Measurements from ENCODE around the gene GABRR1.
"Not testable (repeated sequence)": the region's sequence is repeated elsewhere in the genome, so short reads cannot be mapped to it uniquely, and the experiment has no call there.

GABRR1 gene

GRCh38 chr6:89134723-89135122 is 82.4 kb downstream of the GABRR1 start:
- no peak overlapping the region for H3K4me3 ChIP-seq (ENCODE audit: low read depth, low read length)
- in situ Hi-C loops (cut with HindIII; ENCODE audit: low pct_ligation_motif_present, low sequenced_read_pairs): no loop called here
- no peak overlapping the region for H3K27ac ChIP-seq
- no peak for TF ChIP-seq CTCF (IDR thresholded peaks at IDR 0.05; ENCODE audit: low read depth, low read length, missing control alignments)
- no peaks in the 10 kb centered on the region for H3K27me3 ChIP-seq (replicated peaks)
- no peak for DNase-seq
- no peaks in the 10 kb centered on the region for H3K36me3 ChIP-seq (replicated peaks)

GRCh38 chr6:89133981-89134380 is 83.2 kb downstream of the GABRR1 start:
- in situ Hi-C loops (cut with HindIII; ENCODE audit: low pct_ligation_motif_present, low sequenced_read_pairs): no loop called here
- TF ChIP-seq CTCF (IDR thresholded peaks at IDR 0.05; ENCODE audit: low read depth, low read length, missing control alignments): no peak
- no peaks in the 10 kb centered on the region for H3K27me3 ChIP-seq (replicated peaks)
- no peak overlapping the region for H3K27ac ChIP-seq
- no peak overlapping the region for H3K4me3 ChIP-seq (ENCODE audit: low read depth, low read length)
- DNase-seq: no peak
- H3K36me3 ChIP-seq (replicated peaks): no peaks in the 10 kb centered on the region

GRCh38 chr6:89132057-89132456 is 85.1 kb downstream of the GABRR1 start:
- Histone ChIP-seq H3K4me3 (ENCODE audit: low read depth, low read length) (no peak overlapping the region), H3K27me3 (replicated peaks) (no peaks in the 10 kb centered on the region), H3K27ac (no peak overlapping the region), H3K36me3 (replicated peaks) (no peaks in the 10 kb centered on the region)
- TF ChIP-seq CTCF (IDR thresholded peaks at IDR 0.05; ENCODE audit: low read depth, low read length, missing control alignments): no peak
- in situ Hi-C loops (cut with HindIII; ENCODE audit: low pct_ligation_motif_present, low sequenced_read_pairs): no loop called here
- DNase-seq: no peak

GRCh38 chr6:89131599-89131998 is 85.6 kb downstream of the GABRR1 start:
- no peak overlapping the region for H3K4me3 ChIP-seq (ENCODE audit: low read depth, low read length)
- no peak overlapping the region for H3K27ac ChIP-seq
- no peak for TF ChIP-seq CTCF (IDR thresholded peaks at IDR 0.05; ENCODE audit: low read depth, low read length, missing control alignments)
- no peaks in the 10 kb centered on the region for H3K36me3 ChIP-seq (replicated peaks)
- in situ Hi-C loops (cut with HindIII; ENCODE audit: low pct_ligation_motif_present, low sequenced_read_pairs): no loop called here
- no peak for DNase-seq
- no peaks in the 10 kb centered on the region for H3K27me3 ChIP-seq (replicated peaks)

GRCh38 chr6:89128256-89128671 is 88.9 kb downstream of the GABRR1 start:
- H3K36me3 ChIP-seq (replicated peaks); H3K27ac ChIP-seq; DNase-seq; H3K27me3 ChIP-seq (replicated peaks); in situ Hi-C loops (cut with HindIII; ENCODE audit: low pct_ligation_motif_present, low sequenced_read_pairs); H3K4me3 ChIP-seq (ENCODE audit: low read depth, low read length): not testable (repeated sequence)

Measured in brain microvascular endothelial cell (primary cell).